ENCODE data around the gene MC1R. TPM values are rescaled to one million over a fixed set of nuclear protein-coding genes. Genes with fewer than 3 reads are reported as not detected.
"Not testable (repeated sequence)": the region's sequence is repeated elsewhere in the genome, so short reads cannot be mapped to it uniquely, and the experiment has no call there.

The MC1R gene
- polyA plus RNA-seq, 1 donor: 4.9 TPM

DNA sequence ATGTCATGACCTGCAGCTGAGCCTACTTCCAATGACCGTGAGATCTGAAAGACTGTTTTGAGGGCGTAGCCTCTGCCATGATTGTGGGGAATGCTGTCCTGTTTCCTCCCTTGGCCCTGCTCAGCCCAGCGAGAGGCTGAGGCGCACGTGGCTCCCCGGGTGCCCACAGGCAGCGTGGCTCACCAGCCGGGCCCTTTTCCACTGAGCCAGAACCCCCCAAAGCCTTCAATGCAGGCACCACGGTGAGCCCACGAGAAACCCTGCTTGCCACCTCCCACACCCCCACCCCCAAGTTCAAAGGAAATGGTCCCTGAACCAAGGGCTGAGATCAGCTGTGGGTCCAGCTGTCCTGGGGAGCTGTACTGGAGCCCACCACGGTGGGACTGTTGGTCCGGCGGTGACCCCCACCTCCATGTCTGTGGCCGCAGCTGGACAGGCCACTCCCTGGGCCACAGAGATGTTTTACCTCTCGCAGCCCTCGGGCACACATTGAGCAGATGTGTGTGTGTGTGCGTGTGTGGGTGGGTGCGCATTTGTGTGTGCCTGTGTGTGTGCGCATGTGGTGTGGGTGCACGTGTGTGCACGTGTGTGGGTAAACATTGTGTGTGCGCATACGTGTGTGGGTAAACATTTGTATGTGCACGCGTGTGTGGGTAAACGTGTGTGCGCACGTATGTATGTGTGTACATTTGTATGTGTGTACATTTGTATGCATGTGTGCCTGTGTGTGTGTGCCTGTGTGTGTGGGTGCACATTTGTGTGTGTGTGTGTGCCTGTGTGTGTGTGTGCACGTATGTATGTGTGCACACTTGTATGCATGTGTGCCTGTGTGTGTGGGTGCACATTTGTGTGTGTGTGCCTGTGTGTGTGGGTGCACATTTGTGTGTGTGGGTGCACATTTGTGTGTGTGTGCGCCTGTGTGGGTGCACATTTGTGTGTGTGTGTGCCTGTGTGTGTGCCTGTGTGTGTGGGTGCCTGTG, 5.0 kb upstream of the MC1R start:
- DNase-seq: no peak

DNA sequence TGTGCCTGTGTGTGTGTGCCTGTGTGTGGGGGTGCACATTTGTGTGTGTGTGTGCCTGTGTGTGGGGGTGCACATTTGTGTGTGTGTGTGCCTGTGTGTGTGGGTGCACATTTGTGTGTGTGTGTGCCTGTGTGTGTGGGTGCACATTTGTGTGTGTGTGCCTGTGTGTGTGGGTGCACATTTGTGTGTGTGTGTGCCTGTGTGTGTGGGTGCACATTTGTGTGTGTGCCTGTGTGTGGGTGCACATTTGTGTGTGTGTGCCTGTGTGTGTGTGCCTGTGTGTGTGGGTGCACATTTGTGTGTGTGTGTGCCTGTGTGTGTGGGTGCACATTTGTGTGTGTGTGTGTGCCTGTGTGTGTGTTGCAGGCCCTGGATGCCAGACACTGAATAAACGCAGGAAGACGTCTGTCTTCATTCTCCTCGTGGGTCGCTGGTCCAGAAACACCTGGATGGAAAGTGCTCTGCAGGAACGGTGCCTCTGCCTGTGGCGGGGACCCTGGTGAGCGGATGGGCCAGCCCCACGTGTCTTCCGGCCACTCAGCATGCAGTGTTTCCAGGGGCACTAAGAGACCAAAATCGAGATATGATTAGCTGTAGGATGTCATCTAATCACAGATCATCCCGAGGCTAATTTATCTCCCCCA, 3.9 kb upstream of the MC1R start:
- not testable (repeated sequence) for DNase-seq

DNA sequence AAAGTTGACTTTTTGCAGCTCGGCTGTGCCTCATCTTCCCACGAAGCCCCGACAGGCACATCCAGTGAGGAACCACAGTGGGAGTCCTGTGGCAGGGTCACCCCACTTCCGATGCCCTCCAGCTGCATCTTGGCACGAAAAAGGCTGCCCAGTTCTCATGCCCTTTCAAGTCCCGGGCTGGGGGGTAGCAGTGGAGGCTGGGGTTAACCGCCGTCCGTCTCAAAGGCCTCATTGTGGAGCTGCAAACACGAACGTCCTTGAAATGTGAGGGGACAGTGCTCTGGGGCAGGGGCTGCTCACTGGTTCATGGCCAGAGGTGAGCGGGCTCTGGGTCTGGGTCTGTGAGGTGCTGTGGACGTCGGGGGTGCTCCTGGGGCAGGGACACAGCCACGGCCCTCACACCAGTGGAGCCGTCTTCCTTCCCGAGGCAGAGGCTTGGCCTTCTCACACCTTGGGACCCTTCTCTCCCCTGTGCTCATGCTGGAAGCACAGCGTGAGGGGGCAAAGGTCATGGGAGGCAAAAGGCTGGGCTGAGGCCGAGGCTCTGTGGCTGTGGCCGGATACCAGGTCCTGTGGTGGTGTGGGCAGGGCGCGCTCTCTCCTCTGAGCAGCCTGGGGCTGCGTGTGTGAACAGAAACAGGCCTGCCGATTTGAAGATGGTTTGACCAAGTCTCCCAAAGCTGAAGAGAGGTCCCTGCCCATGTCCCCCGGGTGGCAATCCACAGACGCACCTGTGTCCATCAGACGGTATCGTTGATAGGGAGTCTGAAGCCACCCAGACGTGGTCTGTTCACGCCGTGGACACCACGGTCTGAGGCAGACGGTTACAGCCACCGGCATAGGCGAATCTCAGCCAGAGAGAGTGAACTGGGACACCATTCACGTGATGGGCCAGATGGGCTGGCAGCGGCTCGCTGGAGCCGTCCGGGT, 3.1 kb upstream of the MC1R start:
- DNase-seq: no peak

DNA sequence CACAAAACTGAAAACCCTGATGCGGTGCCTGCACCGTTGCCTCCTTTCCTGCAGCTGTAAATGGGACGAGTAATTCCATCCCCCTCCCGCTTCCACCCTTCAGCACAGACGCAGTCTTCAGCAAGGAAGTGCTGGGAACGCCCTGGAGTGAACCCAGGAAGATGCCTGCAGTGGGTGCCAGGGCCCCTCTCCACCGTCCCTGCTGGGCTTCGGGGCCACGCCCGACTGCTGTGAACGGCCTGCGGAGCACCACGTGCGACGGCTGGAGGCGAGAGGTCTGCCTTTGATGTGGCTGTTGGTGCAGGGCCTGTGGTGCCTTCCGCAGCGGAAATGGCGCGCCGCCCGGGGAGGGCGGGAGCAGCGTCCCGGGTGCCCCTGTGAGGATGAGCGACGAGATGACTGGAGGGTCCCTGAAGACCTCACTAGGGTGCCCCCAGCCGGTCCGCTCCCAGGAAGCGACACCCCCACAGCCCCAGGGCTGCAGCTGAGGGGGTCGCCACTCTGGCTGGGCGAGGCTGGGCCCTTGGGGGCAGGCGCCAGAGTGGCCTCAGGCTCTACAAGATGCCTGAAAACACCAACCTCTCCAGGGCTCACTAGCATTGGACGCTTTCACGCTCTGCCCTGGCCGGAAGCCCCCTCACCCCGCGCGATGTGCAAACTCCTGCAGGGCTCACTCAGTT, 749 bp upstream of the MC1R start:
- no peak for DNase-seq

DNA sequence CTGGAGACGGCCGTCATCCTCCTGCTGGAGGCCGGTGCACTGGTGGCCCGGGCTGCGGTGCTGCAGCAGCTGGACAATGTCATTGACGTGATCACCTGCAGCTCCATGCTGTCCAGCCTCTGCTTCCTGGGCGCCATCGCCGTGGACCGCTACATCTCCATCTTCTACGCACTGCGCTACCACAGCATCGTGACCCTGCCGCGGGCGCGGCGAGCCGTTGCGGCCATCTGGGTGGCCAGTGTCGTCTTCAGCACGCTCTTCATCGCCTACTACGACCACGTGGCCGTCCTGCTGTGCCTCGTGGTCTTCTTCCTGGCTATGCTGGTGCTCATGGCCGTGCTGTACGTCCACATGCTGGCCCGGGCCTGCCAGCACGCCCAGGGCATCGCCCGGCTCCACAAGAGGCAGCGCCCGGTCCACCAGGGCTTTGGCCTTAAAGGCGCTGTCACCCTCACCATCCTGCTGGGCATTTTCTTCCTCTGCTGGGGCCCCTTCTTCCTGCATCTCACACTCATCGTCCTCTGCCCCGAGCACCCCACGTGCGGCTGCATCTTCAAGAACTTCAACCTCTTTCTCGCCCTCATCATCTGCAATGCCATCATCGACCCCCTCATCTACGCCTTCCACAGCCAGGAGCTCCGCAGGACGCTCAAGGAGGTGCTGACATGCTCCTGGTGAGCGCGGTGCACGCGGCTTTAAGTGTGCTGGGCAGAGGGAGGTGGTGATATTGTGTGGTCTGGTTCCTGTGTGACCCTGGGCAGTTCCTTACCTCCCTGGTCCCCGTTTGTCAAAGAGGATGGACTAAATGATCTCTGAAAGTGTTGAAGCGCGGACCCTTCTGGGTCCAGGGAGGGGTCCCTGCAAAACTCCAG, 1.1 kb downstream of the MC1R start:
- no peak for DNase-seq

DNA sequence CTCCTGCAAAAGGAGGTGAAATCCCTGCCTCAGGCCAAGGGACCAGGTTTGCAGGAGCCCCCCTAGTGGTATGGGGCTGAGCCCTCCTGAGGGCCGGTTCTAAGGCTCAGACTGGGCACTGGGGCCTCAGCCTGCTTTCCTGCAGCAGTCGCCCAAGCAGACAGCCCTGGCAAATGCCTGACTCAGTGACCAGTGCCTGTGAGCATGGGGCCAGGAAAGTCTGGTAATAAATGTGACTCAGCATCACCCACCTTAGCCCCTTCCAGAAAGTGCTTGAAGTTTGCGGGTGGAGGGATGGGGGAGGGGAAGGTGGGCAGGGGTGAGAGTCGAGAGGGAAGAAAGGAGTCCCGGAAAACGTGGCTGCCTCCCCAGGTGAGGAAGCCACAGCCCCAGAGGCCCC, 2.1 kb downstream of the MC1R start:
- no peak for DNase-seq

- no peak for DNase-seq
Measured at GRCh38 chr16:89921131-89921701, 2.6 kb downstream of the MC1R start.

DNA sequence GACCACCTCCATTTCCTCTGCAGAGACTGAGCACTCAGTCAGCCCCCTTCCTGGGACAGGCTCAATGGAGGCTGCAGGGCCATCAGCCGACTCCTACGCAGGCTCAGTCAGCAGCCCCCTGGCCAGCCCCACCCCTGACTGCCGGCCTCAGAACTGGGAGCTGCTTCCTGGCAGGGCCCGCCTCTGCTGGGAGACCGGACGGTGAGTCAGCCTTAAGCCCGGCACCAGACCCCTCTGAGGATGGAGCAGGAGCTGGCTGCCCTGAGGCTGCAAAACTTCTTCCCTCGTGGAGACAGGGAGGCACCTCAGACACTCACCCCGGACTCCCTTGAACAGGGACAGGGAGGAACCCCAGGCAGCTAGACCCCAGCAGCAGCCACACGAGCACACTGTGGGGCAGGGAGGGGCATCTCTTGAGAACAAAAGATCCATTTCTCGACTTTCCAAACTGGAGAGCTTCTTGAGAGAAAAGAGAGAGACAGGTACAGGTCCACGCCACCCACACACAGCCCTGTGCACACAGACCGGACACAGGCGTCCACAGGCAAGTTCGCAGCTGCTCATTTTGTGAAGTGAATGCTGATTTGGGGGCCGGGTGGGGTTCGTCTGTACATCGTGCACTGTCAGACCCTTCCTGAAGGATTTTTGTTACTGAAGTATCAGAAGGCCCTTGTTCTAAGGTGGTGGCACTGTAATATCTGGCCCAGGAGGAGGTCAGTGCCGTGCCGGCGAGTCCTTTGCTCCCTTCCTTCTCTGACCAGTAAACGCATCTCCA, 3.2 kb downstream of the MC1R start:
- DNase-seq: no peak

GRCh38 chr16:89922477-89922883, 3.8 kb downstream of the MC1R start:
- no peak for DNase-seq

DNA sequence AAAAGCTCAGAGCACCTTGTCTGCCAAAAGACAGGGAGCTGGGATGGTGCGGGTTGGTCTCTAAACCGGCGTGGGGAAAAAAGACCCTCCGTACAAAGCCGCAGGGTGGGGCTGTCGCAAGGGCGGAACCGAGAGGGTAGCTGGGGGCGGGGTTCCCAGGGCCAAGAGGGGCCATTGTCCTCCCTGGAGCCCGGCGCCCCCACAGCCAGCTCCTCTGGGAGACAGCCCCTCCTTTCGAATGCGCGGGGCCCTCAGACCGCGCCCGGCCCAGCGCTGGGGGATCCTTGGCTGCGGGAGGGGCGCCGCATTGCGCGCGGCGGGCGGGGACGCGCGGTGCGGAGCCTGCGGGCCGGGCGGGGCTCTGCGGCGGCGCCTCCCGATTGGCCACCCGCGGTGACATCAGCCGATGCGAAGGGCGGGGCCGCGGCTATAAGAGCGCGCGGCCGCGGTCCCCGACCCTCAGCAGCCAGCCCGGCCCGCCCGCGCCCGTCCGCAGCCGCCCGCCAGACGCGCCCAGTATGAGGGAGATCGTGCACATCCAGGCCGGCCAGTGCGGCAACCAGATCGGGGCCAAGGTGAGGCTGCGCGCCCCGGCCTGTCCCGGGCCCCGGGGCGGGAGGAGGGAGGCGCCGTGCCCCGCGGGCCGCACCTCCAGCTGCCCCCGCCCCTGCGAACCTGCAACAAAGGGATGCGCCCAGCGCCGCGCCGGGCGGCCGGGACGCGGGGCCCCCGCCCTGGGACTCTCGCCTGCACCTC, 4.4 kb downstream of the MC1R start, which contains the start of gene TUBB3:
Gene TUBB3 (plus strand): TSS at position 459 of the 756 bp plus-strand sequence. CDS start 60 bp downstream, at position 519.
- peak; percentile 55 for DNase-seq

DNA sequence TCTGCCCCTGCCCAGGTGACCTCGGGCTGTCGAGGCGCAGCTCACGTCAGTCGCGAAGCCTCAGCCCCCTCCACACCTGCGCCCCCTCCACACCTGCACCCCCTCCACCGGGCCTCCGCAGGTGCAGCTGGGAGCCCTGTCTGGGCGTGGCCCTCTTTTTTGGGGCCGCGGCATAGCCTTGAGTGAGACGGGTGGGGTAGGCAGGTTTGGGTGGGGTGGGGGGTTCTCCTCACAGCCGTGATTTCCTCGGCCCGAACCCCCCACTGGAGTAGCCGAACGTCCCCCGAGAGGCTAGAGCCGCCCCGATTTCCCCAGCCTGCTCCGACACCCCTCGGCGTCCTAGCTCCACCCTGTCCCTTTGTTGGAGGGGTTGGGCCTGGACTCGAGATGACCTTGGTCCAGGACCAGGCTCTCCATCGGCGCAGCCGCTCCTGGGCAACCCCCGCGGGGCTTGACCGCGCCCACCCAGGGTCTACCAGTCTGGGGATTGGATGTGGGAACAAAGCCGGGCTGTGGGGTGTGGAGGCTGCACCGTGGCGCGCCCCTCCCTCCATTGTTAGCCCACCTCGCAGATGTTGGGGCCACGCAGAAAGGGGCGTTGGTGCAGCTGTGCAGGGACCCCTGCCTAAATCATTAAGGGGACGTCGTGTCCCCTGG, 5.1 kb downstream of the MC1R start:
- no peak for DNase-seq

GRCh38 chr16:89924297-89924924, 5.7 kb downstream of the MC1R start:
- peak; percentile 55 for DNase-seq

DNA sequence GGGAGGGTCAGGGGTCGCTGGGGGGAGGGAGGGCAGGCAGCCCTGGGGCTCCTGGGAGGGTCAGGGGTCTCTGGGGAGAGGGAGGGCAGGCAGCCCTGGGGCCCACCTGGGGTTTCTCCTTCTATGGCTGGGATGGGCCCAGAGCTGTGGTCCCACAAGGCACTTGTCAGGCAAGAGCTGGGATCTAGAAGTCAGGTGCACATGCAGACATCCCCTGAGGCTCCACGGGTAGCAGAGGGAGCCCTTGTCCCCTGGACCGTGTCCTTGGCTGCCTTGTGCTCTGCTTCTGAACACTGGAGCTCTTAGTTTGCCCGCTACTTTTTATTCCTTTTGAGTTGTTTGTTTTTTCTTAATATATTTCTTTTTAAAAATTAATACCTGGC, 6.3 kb downstream of the MC1R start:
- DNase-seq: no peak

DNA sequence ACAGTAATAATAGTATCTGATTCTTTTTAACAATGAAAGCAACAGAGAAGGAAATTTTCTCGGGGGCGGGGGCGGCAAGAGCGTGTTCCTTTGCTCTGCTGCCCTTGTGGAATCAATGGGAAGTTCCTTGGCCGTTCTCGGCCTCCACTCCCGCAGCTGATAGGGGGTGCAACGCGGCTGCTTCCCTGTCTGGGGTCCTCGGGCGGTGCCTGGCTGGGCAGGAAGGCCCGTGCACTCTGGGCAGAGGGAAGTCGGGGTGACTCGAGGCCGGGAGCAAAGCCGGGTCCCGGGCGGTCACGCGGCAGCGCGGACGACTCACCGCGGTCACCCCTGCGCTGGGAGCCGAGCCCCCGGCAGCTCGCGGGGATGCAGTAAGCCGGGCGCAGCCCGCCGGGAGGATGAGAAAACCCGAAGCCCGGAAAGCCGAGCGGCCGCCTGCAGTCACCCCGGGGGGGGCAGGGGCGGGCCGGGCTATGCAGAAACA, 7.0 kb downstream of the MC1R start:
- no peak for DNase-seq

DNA sequence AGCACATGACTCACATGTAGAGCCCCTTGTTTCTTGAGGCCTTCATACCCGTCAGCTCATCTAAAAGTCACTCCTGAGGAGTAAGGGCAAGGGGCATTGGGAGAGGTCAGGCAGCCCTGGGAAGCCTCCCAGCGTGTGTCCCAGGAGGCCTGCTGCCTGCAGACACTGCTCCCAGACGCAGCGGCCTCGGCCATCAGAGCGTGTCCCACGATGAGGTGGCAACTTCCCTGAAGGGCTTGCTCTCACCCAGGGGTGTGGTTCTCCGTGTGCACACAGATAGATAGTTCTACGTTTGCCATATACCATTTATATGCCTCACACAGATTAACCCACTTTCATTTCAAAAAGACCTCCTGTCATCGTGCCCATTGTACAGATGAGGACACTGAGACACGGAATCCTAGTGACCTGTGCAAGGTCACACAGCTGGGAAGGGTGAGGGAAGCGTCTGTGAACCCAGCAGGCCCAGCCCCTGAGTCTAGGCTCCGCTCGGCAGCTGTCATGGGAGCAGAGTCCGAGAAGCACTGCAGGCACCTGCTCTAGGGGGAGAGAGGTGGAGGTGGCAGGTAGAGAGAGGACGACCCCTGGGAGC, 12.7 kb downstream of the MC1R start:
- DNase-seq: no peak

GRCh38 chr16:89931964-89932363, 13.3 kb downstream of the MC1R start:
- no peak for DNase-seq

- DNase-seq: not testable (repeated sequence)
Measured at GRCh38 chr16:89934019-89934418, 15.4 kb downstream of the MC1R start.

Data from left kidney (tissue), 2 donors.